HUDEP-2 (cell line): ENCODE measurements around the gene RUNX1.
A peak's percentile ranks its signal among the peaks of the same experiment; 100 is the strongest.

Source experiments
- DNase-seq, 76 experiments: peaks; one replicate each; lab custom pipeline; 2025; ENCODE audit not compliant: unreplicated experiment in 76 of 76; lab: John Stamatoyannopoulos, UW

The RUNX1 gene

DNA sequence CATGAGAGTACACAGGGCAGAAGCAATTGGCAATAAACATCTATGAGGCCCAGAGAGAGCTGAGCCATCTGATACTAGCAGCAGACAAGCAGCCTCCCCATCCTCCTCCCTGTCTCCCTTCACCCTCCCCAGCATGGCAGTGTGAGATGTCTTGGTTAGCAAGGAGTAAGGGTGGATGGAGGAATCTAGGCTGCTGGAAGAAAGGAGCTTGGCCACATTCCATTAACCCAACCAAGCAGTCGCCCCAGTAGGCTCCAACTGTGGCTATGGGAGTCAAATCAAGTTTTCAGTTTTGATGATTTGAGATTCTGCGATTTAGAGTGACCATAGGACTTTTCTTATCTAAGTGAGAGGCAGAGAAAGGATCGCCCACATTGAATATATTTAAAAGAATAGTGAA lies 12.9 kb upstream of the RUNX1 start:
- no peak for DNase-seq

DNA sequence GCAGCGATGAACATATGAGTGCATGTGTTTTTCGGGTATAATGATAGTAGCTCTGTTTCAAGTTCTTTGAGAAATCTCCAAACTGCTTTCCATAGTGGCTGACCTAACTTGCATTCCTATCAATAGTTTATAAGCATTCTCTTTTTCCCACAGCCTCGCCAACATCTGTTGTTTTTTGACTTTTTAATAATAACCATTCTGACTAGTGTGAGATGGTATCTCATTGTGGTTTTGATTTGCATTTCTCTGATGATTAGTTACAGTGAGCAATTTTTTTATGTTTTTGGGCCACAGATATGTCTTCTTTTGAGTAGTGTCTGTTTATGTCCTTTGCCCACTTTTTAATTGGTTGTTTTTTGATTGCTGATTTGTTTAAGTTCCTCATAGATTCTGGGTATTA lies 10.6 kb upstream of the RUNX1 start:
- no peak for DNase-seq

DNA sequence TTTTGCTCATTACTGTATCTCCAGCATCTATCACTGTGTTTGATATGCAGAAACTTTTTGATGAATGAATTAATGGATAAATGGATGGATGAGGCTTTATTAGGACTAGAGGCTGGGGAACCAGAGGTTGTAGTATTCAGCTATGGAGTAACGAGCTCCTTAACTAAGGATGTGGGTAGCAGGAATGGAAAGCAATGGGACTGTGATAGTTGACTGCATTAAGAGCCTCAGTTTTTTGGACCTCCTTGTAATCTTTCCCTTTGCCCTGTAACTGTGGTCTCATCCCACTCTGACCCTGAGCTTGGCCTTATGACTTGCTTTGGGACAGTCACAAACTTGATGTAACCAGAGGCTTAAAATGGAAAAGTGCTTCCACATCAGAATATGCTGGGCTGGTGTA lies 9.0 kb upstream of the RUNX1 start:
- DNase-seq: no peak

DNA sequence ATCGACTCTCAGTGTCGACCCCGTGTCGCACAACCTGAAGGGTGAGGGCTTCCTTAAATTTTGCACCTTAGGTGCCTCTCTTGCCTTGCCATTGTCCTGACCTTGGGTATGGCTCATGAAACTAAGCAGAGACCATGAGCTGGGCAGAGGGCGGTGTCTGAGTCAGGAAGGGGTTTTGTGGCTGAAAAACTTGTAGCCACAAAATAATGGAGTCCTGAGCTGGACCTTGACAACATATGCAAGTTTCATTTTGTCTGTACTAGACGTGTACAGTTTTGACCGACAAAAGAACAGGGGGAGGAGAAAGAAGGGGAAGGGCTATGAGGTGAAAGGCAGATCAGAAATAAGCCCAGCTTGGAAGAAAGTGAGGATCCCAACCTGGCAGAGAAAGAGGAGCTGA lies 8.3 kb upstream of the RUNX1 start:
- no peak for DNase-seq

DNA sequence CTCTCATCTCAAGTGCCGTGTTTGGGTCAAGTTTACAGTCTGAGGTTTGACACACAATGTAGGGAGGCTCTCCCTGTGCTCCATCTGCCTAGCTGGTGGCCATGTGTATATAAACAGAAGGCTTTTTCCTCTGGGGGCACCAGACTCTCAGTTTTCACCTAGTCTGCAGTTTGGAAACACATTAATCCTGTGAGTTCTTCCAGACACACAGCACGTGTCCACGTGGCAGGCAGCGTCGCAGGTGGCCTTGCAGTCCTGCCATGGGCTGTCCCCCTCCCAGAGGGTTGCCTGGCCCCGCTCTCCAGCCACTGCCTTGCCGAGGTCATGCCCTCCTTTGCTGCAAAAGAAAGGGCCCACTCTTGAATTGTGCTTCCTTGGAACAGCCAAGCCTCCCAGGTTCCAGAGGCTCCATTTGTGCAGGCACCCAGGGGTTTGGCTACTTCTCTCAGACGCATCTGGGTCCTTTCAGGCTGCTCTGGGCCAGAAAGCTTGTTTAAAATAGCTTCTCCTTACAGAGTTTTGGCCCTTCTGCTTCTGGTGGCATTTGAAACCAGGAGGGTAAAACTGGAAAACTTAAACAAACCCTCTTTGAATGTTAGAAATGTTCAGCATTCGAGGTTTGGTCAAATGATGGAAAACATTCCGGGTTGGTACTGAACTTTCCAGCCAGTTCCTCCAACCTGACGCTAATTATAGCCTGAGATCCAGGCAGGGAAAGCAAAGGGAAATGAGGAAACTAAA lies 4.4 kb upstream of the RUNX1 start:
- DNase-seq: no peak

DNA sequence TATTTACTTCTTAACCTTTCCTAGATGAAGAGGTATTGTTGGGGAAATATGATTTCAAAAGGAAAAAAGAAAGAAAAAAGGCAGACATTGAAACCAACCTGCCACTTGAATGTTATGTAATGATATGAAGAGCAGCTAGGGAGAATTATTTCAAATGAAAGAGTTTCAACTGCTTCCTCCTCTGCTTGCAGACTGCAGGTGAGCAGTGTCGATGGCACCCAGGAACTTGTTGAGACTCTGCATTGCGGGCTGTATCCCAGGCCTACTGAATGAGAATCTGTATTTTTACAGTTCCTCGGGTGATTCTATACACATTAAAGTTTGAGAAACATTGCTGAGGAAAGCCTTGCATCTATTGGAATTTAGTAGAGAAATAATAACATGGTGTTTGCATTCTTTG lies 3.7 kb upstream of the RUNX1 start:
- DNase-seq: no peak

DNA sequence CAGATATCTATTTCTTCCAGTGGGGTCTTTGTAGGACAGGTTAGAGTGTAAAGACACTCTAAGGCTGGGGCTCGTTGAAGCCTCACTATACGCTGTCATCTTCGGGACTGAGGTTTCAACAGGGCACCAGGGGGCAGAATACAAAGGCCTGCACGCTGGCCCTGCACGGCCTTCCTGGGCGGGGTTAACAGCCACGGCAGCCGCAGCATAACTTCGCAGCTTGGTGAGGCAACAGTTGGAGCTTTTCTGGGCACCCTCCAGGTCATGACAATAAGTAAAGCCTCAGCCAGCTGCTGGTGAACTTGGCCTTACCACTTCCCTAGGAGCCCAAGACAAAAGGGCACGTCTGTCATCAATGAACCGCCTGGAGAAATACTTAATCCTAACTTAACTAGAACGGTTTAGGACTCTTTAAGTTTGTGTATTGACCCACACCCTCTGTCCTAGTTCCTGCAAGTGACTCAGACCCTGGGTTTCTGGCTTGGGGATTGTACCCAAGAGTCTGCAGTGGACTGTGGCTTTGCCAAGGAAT lies 2.3 kb upstream of the RUNX1 start:
- peak in 74 of 76 experiments; percentile 59 to 94 (median 87) for DNase-seq

DNA sequence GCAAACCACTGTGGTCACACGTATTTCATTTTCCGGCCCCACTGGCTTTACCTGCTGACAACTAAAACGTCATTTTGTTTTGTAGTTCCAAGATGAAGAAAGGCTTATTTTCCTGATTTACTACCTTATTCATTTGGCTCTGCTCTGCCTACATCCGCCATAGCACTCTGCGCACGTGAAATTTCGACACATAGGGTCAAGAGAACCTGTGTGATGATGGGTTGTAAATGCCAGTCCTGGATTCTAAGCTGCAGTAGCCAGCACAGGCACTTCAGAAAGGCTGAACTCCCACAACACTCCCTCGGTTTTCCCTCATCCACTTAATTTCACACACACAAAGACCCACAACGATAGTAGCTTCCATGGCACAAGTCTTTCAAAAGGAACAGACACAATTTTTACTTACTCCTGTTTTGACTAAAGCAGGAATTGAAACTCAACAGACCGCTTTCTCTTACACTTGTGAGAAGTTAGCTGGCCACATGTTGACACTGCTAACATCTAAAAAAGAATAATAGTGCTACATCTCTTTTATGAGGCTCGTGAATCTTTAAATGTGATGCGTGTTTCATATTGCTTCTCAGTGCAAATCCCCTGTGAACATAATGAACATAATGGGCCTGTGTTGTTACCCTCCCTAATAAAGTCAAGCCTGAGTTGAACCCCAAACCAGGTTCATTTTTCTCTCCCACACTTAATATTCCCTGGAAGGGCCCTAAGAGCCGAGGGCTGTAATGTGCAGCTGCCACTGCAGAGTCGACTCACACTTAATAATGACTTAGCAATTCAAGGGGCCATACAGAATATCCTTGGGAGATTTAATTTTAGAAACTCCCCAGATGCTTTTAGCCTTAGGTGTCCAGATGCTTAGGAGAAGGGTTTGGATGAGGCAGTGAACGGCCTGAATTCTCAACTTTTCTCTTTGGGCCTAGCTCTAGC lies 1.5 kb upstream of the RUNX1 start:
- peak in 1 of 76 experiments; percentile 52 for DNase-seq

DNA sequence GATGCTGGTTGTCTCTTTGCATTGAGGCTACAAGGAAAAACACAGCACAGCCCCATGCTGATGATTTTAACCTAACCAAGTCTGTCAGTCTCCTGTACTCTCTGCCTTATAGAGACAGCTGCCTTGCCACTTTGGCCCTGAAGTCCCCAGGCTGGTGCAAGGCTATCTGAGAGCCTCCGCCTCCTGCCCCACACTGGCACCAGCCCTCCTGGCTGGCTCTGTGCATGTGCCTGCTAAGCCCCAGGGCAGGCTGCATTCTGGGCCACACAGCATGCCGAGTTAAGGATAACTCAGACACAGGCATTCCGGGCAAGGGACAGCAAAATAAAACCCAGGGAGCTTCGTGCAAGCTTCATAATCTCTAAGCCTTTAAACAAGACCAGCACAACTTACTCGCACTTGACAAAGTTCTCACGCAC lies 910 bp downstream of the RUNX1 start:
- peak in 71 of 76 experiments; percentile 25 to 82 (median 65) for DNase-seq

DNA sequence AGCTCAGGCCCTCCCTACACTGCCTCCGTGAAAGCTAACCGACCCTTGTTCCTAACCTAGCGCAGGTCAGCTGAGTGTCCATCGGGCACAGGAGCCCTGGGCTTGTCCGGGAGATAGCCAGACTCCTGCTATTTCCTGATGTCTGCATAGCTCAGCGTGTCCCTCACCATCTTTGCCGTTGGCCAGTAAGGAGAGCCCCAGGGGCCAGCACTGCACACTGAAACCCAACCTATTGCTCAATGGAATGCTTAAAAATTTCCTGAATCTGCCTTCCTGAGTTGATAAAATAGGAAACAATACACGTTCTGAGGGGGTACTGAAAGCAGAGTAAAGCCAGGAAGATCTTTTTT lies 2.2 kb downstream of the RUNX1 start:
- peak in 1 of 76 experiments; percentile 13 for DNase-seq

DNA sequence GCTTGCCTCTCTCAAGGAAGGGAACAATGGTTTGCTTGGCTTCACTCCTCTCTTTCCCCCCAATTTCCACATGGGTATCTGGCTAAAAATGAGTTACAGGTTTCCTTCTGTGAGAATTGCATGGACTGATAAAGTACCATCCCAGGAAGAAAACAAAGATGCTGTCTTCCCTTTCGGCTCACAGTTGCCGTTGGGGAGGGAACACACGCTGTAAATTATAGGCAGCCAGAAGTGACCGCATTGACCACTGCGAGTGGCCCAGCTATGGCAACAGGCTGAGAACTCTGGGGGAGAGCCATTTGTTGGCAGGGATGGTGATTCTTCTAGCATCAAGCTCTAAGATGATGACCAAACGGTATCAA lies 2.9 kb downstream of the RUNX1 start:
- DNase-seq: peak in 1 of 76 experiments; percentile 8

DNA sequence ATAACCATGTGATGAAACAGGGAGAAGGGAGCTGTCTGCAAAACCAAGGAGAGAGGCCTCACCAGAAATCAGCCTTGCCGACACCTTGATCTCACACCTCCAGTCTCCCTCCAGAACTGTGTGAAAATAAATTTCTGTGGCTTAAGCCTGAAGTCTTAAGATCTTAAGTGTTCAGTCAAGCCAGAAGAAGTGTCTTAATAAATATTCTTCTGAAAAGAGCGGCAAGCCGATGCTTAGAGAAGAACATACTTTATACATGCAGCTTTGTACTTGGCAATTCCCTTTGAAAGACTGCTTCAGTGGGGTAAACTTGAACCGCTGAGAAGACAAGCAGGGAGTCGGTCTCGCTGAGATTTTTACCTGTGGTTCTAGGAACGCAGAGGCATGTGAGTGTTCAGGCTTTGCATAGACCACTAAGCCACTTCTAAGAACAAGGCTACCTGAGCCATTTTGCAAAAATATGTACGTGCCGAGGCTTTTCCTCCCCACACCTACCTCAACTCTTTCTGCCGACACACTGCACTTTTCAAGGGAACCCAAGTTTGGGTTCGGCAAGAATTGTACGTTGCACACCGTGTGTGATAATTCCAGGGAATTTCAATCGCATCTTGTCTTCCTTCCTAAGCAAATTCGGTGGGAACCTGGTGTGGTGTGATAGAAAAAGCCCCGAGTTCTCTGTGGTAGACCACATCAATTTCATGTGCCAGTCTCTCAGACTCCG lies 3.4 kb downstream of the RUNX1 start:
- DNase-seq: no peak

DNA sequence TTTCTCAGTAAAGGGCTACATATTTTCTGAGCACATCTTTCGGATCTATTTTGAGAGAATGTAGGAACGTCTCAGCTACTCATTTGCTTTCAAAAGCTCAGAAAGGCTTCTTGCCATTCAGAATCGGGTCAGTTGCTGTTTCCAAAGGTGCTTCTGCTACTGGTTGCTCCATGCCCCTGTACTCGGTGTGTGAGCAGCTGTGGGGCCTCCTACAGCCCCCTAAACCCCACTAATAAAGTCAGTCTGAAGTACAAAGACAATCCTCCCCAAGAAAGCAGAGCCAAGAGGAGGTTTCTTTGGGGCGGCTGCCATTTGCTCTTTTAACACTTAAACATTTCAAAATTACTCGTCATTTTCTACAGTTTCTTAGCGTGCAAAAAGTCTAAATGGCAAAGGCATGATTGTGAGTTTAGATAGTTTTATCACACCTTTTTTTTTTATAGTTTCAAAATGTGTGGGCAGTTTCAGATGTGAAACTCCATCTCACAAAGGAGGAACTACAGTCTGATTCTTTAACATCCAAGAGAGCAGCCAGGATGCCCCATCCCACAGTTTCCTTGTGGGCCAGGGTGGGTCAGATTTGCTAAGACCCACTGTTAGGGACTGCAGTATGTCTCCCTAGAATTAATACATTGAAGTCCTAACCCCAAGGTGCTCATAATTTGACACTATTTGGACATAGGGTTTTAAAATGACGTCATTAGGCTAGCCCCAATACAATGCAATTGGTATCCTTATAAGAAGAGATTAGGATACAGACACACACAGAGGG lies 4.1 kb downstream of the RUNX1 start:
- DNase-seq: no peak

DNA sequence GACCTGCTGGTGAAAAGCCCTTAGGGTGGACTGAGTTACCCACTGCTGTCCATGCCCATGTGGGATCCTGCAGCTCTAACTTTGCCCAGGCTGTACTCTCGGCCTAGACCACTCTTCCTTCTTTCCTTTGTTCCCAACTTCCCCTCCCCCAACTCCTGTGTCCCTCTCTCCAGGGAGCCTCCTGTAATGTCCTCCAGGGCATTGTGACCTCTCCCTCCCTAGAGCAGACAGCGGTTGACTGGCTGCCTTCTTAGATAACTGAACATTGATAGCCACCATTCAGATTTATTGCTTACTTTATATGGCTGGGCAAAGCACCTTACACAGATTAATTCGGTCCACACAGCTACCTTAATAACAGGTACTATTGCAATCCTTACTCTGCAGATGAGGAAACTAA lies 5.0 kb downstream of the RUNX1 start:
- DNase-seq: no peak

DNA sequence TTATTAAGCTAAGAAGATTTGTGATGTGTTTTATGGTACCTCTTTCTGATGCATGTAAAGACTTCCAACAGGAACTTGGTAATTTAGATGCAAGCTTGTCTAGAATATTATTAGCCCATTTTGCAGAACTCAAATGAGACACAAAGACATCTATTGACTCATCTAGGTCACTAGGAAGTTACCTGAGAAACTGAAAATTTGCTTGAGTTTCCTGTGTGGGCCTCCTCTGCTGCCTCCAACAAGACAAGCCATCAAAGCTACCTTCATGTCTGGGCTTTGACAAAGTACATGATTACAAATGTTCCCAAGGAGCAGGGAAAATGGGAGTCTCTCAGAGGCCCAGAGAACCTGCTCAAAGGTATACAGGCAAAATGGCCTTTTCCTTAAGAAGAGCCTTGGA lies 5.6 kb downstream of the RUNX1 start:
- no peak for DNase-seq

DNA sequence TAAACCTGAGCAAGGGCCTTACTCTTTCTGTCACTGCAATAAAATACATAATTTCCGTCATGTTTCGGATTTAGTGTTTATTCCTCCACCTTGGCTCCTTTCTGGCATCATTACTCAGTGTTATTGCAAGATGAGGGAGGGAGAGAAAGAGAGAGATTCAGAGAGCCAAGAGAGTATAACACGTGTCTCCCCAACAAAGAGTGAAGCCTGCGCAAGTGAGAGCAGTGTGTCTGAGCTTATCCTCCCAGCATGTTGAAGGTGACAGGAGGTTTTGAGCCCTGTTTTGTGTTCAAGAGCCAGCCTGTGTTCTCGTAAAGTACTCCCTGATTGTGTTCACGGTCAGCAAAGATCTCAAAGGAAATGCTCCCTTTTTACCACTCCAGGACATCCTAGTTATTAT lies 6.3 kb downstream of the RUNX1 start:
- DNase-seq: no peak

DNA sequence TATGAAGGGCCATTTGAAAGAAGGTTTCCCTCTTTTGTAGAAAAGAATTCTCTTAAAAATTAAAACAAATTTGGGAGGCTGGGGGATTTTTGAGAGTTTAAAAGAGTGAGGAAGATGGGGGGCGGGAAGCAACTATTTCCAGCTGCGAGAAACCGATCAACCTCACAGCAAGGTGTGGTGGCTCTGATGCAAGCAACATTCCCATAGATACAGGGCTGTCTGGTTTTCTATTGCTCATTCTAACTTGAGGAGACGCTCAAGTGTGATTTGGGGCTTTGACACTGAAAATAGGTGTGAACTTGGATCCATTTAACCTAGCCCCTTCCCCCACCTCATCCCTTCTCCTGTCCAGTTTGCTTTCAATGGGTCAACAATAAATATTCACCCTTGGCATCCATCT lies 7.2 kb downstream of the RUNX1 start:
- DNase-seq: no peak

DNA sequence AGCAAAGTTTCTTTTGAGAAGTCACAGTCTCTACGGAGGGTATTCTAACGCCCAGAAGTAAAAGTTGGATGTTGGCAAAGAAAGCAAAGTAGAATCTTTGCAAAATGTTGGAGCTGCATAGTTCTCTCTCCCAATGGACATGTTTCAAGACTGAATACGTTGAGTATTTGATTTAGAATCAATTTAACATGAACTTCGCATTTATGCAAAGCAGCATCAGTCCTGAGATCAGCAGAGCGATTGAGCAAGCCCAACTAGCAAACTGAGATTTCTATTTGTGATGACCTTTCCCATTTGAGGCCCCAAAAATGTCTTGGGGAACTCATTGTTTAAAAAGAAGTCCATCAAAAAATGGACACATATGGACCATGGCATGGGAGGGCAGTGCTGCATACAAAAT lies 8.0 kb downstream of the RUNX1 start:
- DNase-seq: no peak

DNA sequence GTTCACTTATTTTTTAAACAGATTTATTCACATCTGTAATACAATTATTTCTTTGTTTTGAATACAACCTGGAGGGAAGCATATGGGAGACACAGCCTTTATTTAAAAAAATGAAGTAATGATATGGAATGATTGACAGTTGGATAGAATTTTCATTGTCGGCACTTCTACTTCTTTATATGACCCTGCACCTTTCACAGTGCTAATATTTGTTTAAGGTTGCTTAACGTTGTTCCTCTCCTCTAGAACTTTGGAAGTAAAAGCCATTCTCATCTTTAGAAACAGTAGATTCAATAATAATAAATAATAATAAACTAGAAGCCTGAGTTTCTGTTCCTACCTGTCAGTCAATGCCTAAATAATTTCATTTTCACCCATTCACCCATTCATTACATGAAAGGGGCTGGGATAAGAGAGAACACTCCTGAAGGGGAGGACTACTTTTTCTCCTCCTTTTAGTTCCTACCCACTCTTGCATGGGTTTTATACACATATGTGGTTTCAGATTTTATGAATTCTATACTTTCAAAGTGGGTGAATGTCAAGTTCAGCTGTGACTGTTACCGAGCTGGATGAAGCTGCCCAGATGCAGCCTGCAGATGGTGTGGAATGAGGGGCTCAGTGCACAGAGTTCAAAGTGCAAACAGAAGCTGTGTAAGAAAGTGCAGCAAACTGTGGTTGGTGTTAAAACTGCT lies 9.4 kb downstream of the RUNX1 start:
- no peak for DNase-seq

DNA sequence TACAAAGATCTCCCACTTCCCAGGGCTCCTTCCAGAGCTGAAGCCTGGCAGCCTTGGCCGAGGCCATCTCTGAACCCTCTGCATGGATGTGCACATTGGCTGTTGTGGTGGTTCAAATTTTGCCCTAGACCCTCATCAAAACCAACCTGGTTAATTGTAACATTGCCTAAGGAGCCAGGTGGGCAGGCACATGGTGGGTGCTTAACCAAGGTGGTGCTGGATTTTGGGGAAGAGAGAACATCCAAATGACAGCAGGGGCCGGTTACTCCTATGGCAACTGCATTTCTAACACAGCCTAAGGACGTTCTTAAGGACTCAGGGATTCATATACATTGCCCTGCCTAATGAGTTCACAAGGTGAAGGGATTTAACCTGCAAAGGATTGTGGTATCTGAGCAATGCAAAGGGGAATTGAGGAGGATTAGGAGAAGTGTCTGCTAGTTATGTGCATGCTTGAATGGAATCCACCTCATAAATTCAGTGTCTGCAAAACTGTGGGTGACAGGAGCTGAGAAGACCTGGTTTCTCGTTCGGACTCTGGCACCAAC lies 10.3 kb downstream of the RUNX1 start:
- no peak for DNase-seq
